Gastroesophageal sphincter (tissue), 3 donors: ENCODE measurements around the gene DNAJC7.

ENCODE experiments used
- POLR2A ChIP-seq, 2 donors: fragments of 450-650 bp; IDR thresholded peaks; one replicate each; pipeline ENCODE4 v1.6.1; 2017; ENCODE audit warnings: antibody characterized with exemption in 2 of 2, mild to moderate bottlenecking in 2 of 2, moderate library complexity in 1 of 2
- TF ChIP-seq, protein P1 (sequence below), 4 experiments: fragments of 200-600 bp in 2 of 4; fragments of 450-650 bp in 2 of 4; sonication (generic) in 1 of 4; IDR thresholded peaks; one replicate each; pipeline ENCODE4 v1.5.1; 2017 to 2019; ENCODE audit warnings: antibody characterized with exemption in 4 of 4, mild to moderate bottlenecking in 2 of 4, moderate library complexity in 2 of 4

DNA sequence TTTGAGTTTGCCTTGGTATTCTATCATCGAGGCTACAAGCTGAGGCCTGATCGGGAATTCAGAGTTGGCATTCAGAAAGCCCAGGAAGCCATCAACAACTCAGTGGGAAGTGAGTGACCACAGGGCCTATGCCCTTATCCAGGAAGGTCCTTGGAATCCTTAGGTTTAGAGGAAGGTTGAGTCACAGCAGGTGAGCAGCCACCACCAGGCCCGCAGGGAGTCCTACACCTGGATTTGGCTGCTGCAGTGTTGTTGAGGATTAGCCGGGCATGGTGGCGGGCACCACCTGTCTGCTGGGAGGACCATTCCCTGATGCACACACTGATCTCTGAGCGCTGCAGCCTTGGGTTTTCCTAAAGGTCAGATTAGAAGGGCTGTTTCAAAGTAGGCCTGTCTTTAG is 81.6 kb downstream of the DNAJC7 start:
- no peak for TF ChIP-seq POLR2A (IDR thresholded peaks at IDR 0.05)
- TF ChIP-seq, protein P1, sequence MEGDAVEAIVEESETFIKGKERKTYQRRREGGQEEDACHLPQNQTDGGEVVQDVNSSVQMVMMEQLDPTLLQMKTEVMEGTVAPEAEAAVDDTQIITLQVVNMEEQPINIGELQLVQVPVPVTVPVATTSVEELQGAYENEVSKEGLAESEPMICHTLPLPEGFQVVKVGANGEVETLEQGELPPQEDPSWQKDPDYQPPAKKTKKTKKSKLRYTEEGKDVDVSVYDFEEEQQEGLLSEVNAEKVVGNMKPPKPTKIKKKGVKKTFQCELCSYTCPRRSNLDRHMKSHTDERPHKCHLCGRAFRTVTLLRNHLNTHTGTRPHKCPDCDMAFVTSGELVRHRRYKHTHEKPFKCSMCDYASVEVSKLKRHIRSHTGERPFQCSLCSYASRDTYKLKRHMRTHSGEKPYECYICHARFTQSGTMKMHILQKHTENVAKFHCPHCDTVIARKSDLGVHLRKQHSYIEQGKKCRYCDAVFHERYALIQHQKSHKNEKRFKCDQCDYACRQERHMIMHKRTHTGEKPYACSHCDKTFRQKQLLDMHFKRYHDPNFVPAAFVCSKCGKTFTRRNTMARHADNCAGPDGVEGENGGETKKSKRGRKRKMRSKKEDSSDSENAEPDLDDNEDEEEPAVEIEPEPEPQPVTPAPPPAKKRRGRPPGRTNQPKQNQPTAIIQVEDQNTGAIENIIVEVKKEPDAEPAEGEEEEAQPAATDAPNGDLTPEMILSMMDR (IDR thresholded peaks at IDR 0.05) = no peak
